ENCODE measurements around the gene APBA2. TPM values are rescaled to one million over a fixed set of nuclear protein-coding genes. Genes with fewer than 3 reads are reported as not detected.
A peak's percentile ranks its signal among the peaks of the same experiment; 100 is the strongest.

APBA2 gene
- total RNA-seq, 2 experiments from 2014 or later: not detected

DNA sequence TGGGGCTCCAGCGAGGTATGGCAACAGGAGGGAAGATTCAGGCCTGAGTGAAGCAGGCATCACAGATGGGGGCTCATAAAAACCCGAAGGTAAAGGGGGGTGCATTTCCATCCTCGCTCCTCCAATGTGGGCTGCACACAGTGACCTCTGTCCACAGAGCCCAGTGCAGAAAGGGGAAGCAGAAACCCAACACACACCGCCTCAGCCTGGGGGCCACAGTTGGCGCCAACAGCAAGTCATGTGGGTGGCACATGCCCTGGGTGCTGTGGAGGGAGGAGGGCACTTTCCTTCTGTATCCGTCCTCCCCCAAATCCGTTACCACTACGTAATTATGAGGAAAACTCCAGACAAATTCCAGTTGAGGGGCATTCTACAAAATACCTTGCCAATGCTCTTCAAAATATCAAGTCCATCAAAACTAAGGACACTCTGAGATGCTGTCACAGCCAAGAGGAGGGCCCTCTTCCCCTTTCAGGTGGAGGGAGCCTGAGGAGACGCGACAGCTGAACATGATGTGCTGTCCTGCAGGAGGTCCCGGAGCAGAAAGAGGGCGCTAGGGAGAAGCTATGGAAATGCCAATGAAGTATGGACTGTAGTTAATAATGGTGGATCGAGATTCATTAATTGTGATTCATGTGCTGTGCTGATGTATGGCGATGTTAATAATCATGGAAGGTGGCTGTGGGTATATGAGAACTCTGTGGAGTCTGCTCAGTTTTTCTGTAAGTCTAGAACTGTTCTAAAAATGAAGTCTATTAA is 16.4 kb downstream of the APBA2 start:
- Histone ChIP-seq H3K27ac (ENCODE audit: low read depth, low read length, poor library complexity, severe bottlenecking) (no peak overlapping the region), H3K4me2 (ENCODE audit: low read length) (no peak overlapping the region), H3K4me3 (ENCODE audit: low read depth, low read length, poor library complexity, severe bottlenecking) (no peak overlapping the region), H3K9me2 (ENCODE audit: insufficient read depth, low read length) (no peaks in the 10 kb centered on the region), H3K9me3 (ENCODE audit: low read length) (no peaks in the 10 kb centered on the region), H2AFZ (ENCODE audit: low read length) (no peak overlapping the region), H4K20me1 (ENCODE audit: insufficient read depth, low read length) (no peaks in the 10 kb centered on the region), H3K36me3 (ENCODE audit: insufficient read depth, low read length) (no peaks in the 10 kb centered on the region), H3K79me2 (ENCODE audit: insufficient read depth, low read depth, low read length) (no peaks in the 10 kb centered on the region), H3K4me1 (ENCODE audit: insufficient read depth, low read length, poor library complexity, severe bottlenecking) (no peaks in the 10 kb centered on the region)
- intact Hi-C loops (cut with micrococcal nuclease; ENCODE audit: unreplicated experiment): no loop called here
- ChIA-PET POLR2A (no interaction called here), CTCF (ENCODE audit: unreplicated experiment) (no interaction called here)
- no peak for DNase-seq (ENCODE audit: low spot score)
- BruUV-seq (replicated peaks): no TSS peak
- TF ChIP-seq EZH2phosphoT487 (IDR thresholded peaks at IDR 0.05; ENCODE audit: borderline replicate concordance, low read depth, low read length) (no peak), CTCF (conservative IDR thresholded peaks at IDR 0.05; ENCODE audit: low read length) (peak; percentile 43)

- H3K9me3 ChIP-seq (ENCODE audit: low read length): no peaks in the 10 kb centered on the region
- TF ChIP-seq EZH2phosphoT487 (IDR thresholded peaks at IDR 0.05; ENCODE audit: borderline replicate concordance, low read depth, low read length) (no peak), CTCF (conservative IDR thresholded peaks at IDR 0.05; ENCODE audit: low read length) (no peak)
- no peaks in the 10 kb centered on the region for H3K36me3 ChIP-seq (ENCODE audit: insufficient read depth, low read length)
- H3K9me2 ChIP-seq (ENCODE audit: insufficient read depth, low read length): no peaks in the 10 kb centered on the region
- no peak overlapping the region for H2AFZ ChIP-seq (ENCODE audit: low read length)
- H3K79me2 ChIP-seq (ENCODE audit: insufficient read depth, low read depth, low read length): no peaks in the 10 kb centered on the region
- no peak for DNase-seq (ENCODE audit: low spot score)
- no peak overlapping the region for H3K27ac ChIP-seq (ENCODE audit: low read depth, low read length, poor library complexity, severe bottlenecking)
- H3K4me2 ChIP-seq (ENCODE audit: low read length): no peak overlapping the region
- no peak overlapping the region for H3K4me3 ChIP-seq (ENCODE audit: low read depth, low read length, poor library complexity, severe bottlenecking)
- intact Hi-C loops (cut with micrococcal nuclease; ENCODE audit: unreplicated experiment): no loop called here
- no peaks in the 10 kb centered on the region for H3K4me1 ChIP-seq (ENCODE audit: insufficient read depth, low read length, poor library complexity, severe bottlenecking)
- no peaks in the 10 kb centered on the region for H4K20me1 ChIP-seq (ENCODE audit: insufficient read depth, low read length)
- no TSS peak for BruUV-seq (replicated peaks)
- POLR2A ChIA-PET: no interaction called here
- CTCF ChIA-PET (ENCODE audit: unreplicated experiment): no interaction called here
Measured at GRCh38 chr15:28902856-28903255, 17.1 kb downstream of the APBA2 start.

- H3K4me1 ChIP-seq (ENCODE audit: insufficient read depth, low read length, poor library complexity, severe bottlenecking): no peaks in the 10 kb centered on the region
- H3K9me3 ChIP-seq (ENCODE audit: low read length): no peaks in the 10 kb centered on the region
- intact Hi-C loops (cut with micrococcal nuclease; ENCODE audit: unreplicated experiment): no loop called here
- no peak overlapping the region for H3K4me3 ChIP-seq (ENCODE audit: low read depth, low read length, poor library complexity, severe bottlenecking)
- CTCF ChIA-PET (ENCODE audit: unreplicated experiment): no interaction called here
- H3K9me2 ChIP-seq (ENCODE audit: insufficient read depth, low read length): no peaks in the 10 kb centered on the region
- no peaks in the 10 kb centered on the region for H4K20me1 ChIP-seq (ENCODE audit: insufficient read depth, low read length)
- no peak overlapping the region for H2AFZ ChIP-seq (ENCODE audit: low read length)
- no peaks in the 10 kb centered on the region for H3K36me3 ChIP-seq (ENCODE audit: insufficient read depth, low read length)
- no peak overlapping the region for H3K27ac ChIP-seq (ENCODE audit: low read depth, low read length, poor library complexity, severe bottlenecking)
- no peak overlapping the region for H3K4me2 ChIP-seq (ENCODE audit: low read length)
- POLR2A ChIA-PET: no interaction called here
- no peaks in the 10 kb centered on the region for H3K79me2 ChIP-seq (ENCODE audit: insufficient read depth, low read depth, low read length)
- no TSS peak for BruUV-seq (replicated peaks)
- TF ChIP-seq CTCF (conservative IDR thresholded peaks at IDR 0.05; ENCODE audit: low read length) (no peak), EZH2phosphoT487 (IDR thresholded peaks at IDR 0.05; ENCODE audit: borderline replicate concordance, low read depth, low read length) (no peak)
- DNase-seq (ENCODE audit: low spot score): no peak
Measured at GRCh38 chr15:28903555-28903954, 17.8 kb downstream of the APBA2 start.

All from OCI-LY7 (cell line).